SK-N-SH (cell line): ENCODE results near the gene SLC25A42. TPM values are rescaled to one million over a fixed set of nuclear protein-coding genes. Genes with fewer than 3 reads are reported as not detected.

Experiments
- CTCF ChIA-PET: fragments of 300-600, 350-600 bp; formaldehyde crosslinking; extraction: SDS; loops from one replicate; lab custom pipeline; 2021; lab: Yijun Ruan, JAX
- POLR2A ChIA-PET: fragments of 350-600 bp; sonication (Branson Sonifier 250); formaldehyde crosslinking; extraction: SDS; loops from one replicate; lab custom pipeline; 2020; ENCODE audit warnings: antibody characterized with exemption, inconsistent platforms; lab: Yijun Ruan, JAX
- DNase-seq: peaks from one replicate; pipeline ENCODE4 v3.0.0; 2012
- H2AFZ ChIP-seq: fragments of 200-600 bp; sonication (generic); 2 replicates; pipeline ENCODE4 v1.8.1; 2016; ENCODE audit warnings: antibody characterized with exemption, mild to moderate bottlenecking, low read depth
- H3F3A ChIP-seq: fragments of 200-600 bp; sonication (generic); replicated peaks from 2 replicates; pipeline ENCODE3; 2016; ENCODE audit warnings: antibody characterized with exemption, mild to moderate bottlenecking; ENCODE audit not compliant: insufficient read depth
- H3K27ac ChIP-seq, 2 experiments: fragments of 200-500 bp in 1 of 2; fragments of 200-600 bp in 1 of 2; sonication (Bioruptor generic) in 1 of 2; sonication (generic), shearing (Covaris generic) in 1 of 2; 2 replicates each; pipeline versions ENCODE4 v1.5.1 to v1.6.1; 2014 to 2016; ENCODE audit warnings: low read depth in 2 of 2, inconsistent platforms in 1 of 2, low read length in 1 of 2, mild to moderate bottlenecking in 1 of 2, mixed read lengths in 1 of 2
- H3K27me3 ChIP-seq: fragments of 200-600 bp; sonication (generic), shearing (Covaris generic); 2 replicates; pipeline ENCODE4 v1.6.1; 2016; ENCODE audit warnings: mixed run types; ENCODE audit not compliant: insufficient read depth
- H3K36me3 ChIP-seq, 2 experiments: fragments of 200-500 bp in 1 of 2; fragments of 200-600 bp in 1 of 2; sonication (Bioruptor generic) in 1 of 2; sonication (generic) in 1 of 2; replicated peaks in 1 of 2; 2 replicates each; pipeline versions ENCODE3 to v1.5.1; 2014 to 2016; ENCODE audit warnings: low read length in 1 of 2, mild to moderate bottlenecking in 1 of 2; ENCODE audit not compliant: insufficient read depth in 2 of 2, control insufficient read depth in 1 of 2
- H3K4me1 ChIP-seq, 2 experiments: fragments of 200-500 bp in 1 of 2; fragments of 200-600 bp in 1 of 2; sonication (Bioruptor generic) in 1 of 2; sonication (generic), shearing (Covaris generic) in 1 of 2; 2 replicates each; pipeline versions ENCODE4 v1.5.1 to v1.6.1; 2014 to 2016; ENCODE audit warnings: low read depth in 1 of 2, low read length in 1 of 2, mixed run types in 1 of 2; ENCODE audit not compliant: insufficient read depth in 2 of 2, control insufficient read depth in 1 of 2
- H3K4me2 ChIP-seq: fragments of 200-600 bp; sonication (generic), shearing (Covaris generic); 2 replicates; pipeline ENCODE4 v1.6.1; 2017; ENCODE audit warnings: mixed run types
- H3K4me3 ChIP-seq, 2 experiments: fragments of 200-500 bp in 1 of 2; fragments of 200-600 bp in 1 of 2; sonication (Bioruptor generic) in 1 of 2; sonication (generic), shearing (Covaris generic) in 1 of 2; 2 replicates each; pipeline versions ENCODE4 v1.5.1 to v1.8.1; 2014 to 2016; ENCODE audit warnings: low read depth in 2 of 2, inconsistent platforms in 1 of 2, low read length in 1 of 2, mild to moderate bottlenecking in 1 of 2, mixed read lengths in 1 of 2, moderate library complexity in 1 of 2
- H3K79me2 ChIP-seq: fragments of 200-600 bp; sonication (generic); 2 replicates; pipeline ENCODE4 v1.8.1; 2017; ENCODE audit warnings: mild to moderate bottlenecking; ENCODE audit not compliant: insufficient read depth
- H3K9ac ChIP-seq: fragments of 200-600 bp; sonication (generic); 2 replicates; pipeline ENCODE4 v1.6.1; 2017; ENCODE audit warnings: mixed run types
- H3K9me2 ChIP-seq: fragments of 200-600 bp; sonication (generic); 2 replicates; pipeline ENCODE4 v1.6.1; 2017; ENCODE audit warnings: mixed run types
- H3K9me3 ChIP-seq: fragments of 200-600 bp; sonication (generic); 2 replicates; pipeline ENCODE4 v1.6.1; 2017; ENCODE audit warnings: mixed run types, mild to moderate bottlenecking, moderate library complexity
- H4K20me1 ChIP-seq: fragments of 200-600 bp; sonication (generic); 2 replicates; pipeline ENCODE4 v1.6.1; 2017; ENCODE audit warnings: mild to moderate bottlenecking, mixed run types; ENCODE audit not compliant: insufficient read depth
- CHD2 ChIP-seq: fragments of 150-350 bp; IDR thresholded peaks from 2 replicates; pipeline ENCODE4 v1.6.1; 2018; ENCODE audit warnings: low read length; ENCODE audit not compliant: partially characterized antibody
- EZH2phosphoT487 ChIP-seq: fragments of 200-600 bp; sonication (generic); IDR thresholded peaks from 2 replicates; pipeline ENCODE4 v1.6.1; 2017; ENCODE audit warnings: low read depth, mixed run types, mild to moderate bottlenecking, antibody characterized with exemption, moderate library complexity, borderline replicate concordance
- FOXM1 ChIP-seq: IDR thresholded peaks from 2 replicates; pipeline ENCODE4 v1.4.0; 2012; ENCODE audit warnings: low read depth, mild to moderate bottlenecking
- MXI1 ChIP-seq: IDR thresholded peaks from 2 replicates; pipeline ENCODE4 v1.6.1; 2012; ENCODE audit warnings: mild to moderate bottlenecking, low read depth, low read length, improper control_type of control experiment
- PBX3 ChIP-seq: IDR thresholded peaks from 2 replicates; pipeline ENCODE4; 2012
- POLR2AphosphoS5 ChIP-seq: IDR thresholded peaks from 2 replicates; pipeline ENCODE4 v1.6.1; 2012; ENCODE audit warnings: low read depth, low read length
- RAD21 ChIP-seq: IDR thresholded peaks from 2 replicates; pipeline ENCODE4 v1.6.1; 2012; ENCODE audit warnings: mild to moderate bottlenecking, low read length
- RFX5 ChIP-seq: IDR thresholded peaks from 2 replicates; pipeline ENCODE4 v1.6.1; 2012; ENCODE audit warnings: mild to moderate bottlenecking, improper control_type of control experiment, low read length
- SIN3A ChIP-seq: IDR thresholded peaks from 2 replicates; pipeline ENCODE4 v1.6.1; 2012; ENCODE audit warnings: low read depth, mild to moderate bottlenecking, low read length, moderate library complexity, borderline replicate concordance
- TCF12 ChIP-seq: IDR thresholded peaks from 2 replicates; pipeline ENCODE4 v1.4.0; 2012
- YY1 ChIP-seq: IDR thresholded peaks from 2 replicates; pipeline ENCODE4 v1.4.0; 2012; ENCODE audit warnings: low read depth, mild to moderate bottlenecking
- WGBS: methylation state at CpG from one replicate; pipeline ENCODE4 v1.1.6; 2017; ENCODE audit warnings: low lambda C conversion rate; 5-methylcytosine and 5-hydroxymethylcytosine counted together
- polyA plus RNA-seq, 3 experiments: library from polyadenylated mRNA; depleted of rRNA; stranded (reverse); fragments of >200 nt; gene quantifications; 2 replicates each; pipeline ENCODE4 v1.2.3, GENCODE V29; 2012
- TF ChIP-seq, protein P1 (sequence below): fragments of 200-600 bp; sonication (generic); IDR thresholded peaks from 2 replicates; pipeline ENCODE4 v1.6.1; 2017; ENCODE audit warnings: antibody characterized with exemption, mild to moderate bottlenecking, moderate library complexity
- TF ChIP-seq, protein P2 (sequence below): fragments of 150-350 bp; IDR thresholded peaks from 2 replicates; pipeline ENCODE4 v1.6.1; 2017; ENCODE audit warnings: antibody characterized with exemption, low read length, low read depth, borderline replicate concordance

SLC25A42 gene
- polyA plus RNA-seq, 1 of the 3 experiments (the other 2 are of a cell fraction): 6.1 TPM

DNA sequence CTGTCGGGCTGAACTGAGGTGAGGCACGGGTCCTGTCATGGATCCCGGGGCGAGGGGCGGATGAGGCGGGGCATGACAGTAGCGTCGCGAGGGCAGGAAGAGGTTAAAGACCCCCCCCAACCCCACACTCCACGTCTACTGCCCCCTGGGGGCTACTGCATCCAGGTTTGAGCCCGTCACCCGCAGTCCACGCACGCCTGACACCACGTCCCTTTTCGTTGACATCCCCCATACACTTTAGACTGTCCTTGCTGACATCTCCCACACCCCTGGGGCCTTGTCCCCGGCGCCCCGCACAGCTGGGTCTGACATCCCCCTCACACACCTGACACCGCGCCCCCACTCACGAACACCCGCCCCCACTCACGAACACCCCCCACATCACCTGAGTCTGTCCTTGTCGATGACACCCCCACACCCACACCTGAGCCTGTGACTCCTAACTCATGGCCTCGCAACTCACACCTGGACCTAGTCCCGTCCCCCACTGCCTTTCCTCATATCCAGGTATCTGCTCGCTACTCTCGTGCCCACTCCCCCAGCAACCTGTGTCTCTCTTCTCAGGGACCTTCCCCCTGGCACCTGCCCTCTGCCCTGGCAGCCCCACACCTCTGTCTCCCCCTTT, 416 bp downstream of the SLC25A42 start:
- H3K4me3 ChIP-seq: peak overlapping the region; percentile 59 to 72
- H3K4me1 ChIP-seq: peaks cover 6 to 16% of the 10 kb centered on the region in 2 experiments; a peak in 2 of 4 replicates
- DNase-seq: peak; percentile 91
- H4K20me1 ChIP-seq: no peaks in the 10 kb centered on the region
- CTCF ChIA-PET: interaction anchor here (1.2 to 2.3 kb wide), 5 partner anchors 10 to 83 kb away, joined by 3 to 7 read pairs (median 5); no protein-coding TSS in a partner anchor
- POLR2A ChIA-PET: no interaction called here
- TF ChIP-seq POLR2AphosphoS5 (no peak), TCF12 (no peak), MXI1 (peak; percentile 38; the same call in 1 of the 2 replicates), SIN3A (0 out of 2 replicates have a peak, but pooled peaks have one; percentile 33)
- TF ChIP-seq, protein P1, sequence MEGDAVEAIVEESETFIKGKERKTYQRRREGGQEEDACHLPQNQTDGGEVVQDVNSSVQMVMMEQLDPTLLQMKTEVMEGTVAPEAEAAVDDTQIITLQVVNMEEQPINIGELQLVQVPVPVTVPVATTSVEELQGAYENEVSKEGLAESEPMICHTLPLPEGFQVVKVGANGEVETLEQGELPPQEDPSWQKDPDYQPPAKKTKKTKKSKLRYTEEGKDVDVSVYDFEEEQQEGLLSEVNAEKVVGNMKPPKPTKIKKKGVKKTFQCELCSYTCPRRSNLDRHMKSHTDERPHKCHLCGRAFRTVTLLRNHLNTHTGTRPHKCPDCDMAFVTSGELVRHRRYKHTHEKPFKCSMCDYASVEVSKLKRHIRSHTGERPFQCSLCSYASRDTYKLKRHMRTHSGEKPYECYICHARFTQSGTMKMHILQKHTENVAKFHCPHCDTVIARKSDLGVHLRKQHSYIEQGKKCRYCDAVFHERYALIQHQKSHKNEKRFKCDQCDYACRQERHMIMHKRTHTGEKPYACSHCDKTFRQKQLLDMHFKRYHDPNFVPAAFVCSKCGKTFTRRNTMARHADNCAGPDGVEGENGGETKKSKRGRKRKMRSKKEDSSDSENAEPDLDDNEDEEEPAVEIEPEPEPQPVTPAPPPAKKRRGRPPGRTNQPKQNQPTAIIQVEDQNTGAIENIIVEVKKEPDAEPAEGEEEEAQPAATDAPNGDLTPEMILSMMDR: peak; percentile 44
- TF ChIP-seq, all 33 proteins: peak for 3
- H3K4me2 ChIP-seq: peak overlapping the region; percentile 96
- H3K9ac ChIP-seq: peak overlapping the region; percentile 21; the same call in 1 of the 2 replicates
- WGBS: 4% methylated on average over 15 of the region's 29 CpGs
- H3K9me3 ChIP-seq: no peaks in the 10 kb centered on the region
- 0 out of 2 replicates have a peak overlapping the region, but pooled peaks have one; percentile 56 for H2AFZ ChIP-seq
- H3K27me3 ChIP-seq: no peaks in the 10 kb centered on the region
- no peaks in the 10 kb centered on the region for H3K9me2 ChIP-seq
- H3K36me3 ChIP-seq: no peaks in the 10 kb centered on the region
- H3K27ac ChIP-seq: peak overlapping the region in 1 of 2 experiments; percentile 73; a peak in 1 of 4 replicates
- no peaks in the 10 kb centered on the region for H3K79me2 ChIP-seq
- peaks cover 23% of the 10 kb centered on the region for H3F3A ChIP-seq

DNA sequence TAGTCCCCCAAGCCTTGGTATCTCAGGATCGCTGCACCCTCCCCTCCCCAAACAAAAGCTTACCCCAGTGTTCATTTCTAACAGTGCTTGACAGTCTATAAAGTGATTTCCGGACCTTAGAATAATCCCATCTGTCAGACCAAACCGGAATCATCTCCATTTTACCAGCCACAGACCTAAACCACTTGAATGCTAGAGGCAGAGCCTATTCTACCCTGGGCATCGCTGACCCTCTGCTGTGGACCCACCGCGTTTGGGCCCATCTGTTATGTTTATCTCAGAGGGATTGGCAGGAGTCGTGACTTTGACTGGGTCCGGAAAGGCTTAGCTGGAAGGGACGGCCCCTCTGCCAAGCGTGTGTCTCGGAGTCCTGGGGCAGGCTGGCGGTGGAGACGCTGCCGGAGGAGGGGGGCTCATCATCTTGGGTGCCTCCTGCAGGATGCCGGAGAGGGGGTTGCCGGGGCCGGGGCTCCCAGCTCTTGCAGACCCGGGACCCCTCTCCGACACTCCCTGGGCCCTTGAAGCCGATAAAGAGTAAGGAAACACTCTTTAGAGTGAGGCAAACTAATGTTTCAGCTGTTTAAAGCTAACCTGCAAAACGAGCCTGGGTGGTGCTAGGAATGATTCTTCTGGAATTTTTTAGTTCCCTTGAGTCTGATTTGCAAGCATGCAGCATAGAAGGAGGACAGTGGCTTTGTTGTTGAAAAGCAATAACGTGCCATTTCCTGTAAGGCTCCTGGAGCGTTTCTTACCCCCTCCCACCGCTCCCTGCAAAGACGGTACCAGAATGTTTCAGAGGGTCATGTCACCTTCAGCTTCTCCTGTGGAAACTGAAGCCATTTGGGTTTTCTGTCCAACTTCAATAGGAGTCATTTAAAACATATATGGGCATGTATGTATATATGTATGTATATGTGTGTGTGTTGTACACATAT, 1.3 kb downstream of the SLC25A42 start:
- peak; percentile 56 for DNase-seq
- CTCF ChIA-PET: interaction anchor here (1.0 to 2.3 kb wide), 4 partner anchors 8 to 13 kb away, joined by 3 to 6 read pairs (median 3); no protein-coding TSS in a partner anchor

More for the DNA sequence above, 1.3 kb downstream of the SLC25A42 start:
- peak overlapping the region; percentile 73; the same call in 1 of the 2 replicates for H2AFZ ChIP-seq
- H3K79me2 ChIP-seq: no peaks in the 10 kb centered on the region
- H3K27me3 ChIP-seq: no peaks in the 10 kb centered on the region
- no peaks in the 10 kb centered on the region for H3K9me3 ChIP-seq
- H3F3A ChIP-seq: peaks cover 24% of the 10 kb centered on the region
- TF ChIP-seq FOXM1 (no peak), PBX3 (no peak), POLR2AphosphoS5 (no peak), RAD21 (no peak), EZH2phosphoT487 (no peak), CHD2 (no peak), RFX5 (no peak), YY1 (no peak)
- TF ChIP-seq, protein P2, sequence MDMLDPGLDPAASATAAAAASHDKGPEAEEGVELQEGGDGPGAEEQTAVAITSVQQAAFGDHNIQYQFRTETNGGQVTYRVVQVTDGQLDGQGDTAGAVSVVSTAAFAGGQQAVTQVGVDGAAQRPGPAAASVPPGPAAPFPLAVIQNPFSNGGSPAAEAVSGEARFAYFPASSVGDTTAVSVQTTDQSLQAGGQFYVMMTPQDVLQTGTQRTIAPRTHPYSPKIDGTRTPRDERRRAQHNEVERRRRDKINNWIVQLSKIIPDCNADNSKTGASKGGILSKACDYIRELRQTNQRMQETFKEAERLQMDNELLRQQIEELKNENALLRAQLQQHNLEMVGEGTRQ: no peak
- H3K4me2 ChIP-seq: peak overlapping the region; percentile 96
- H4K20me1 ChIP-seq: no peaks in the 10 kb centered on the region
- peak overlapping the region; percentile 59 to 72 for H3K4me3 ChIP-seq
- no peaks in the 10 kb centered on the region for H3K9me2 ChIP-seq
- POLR2A ChIA-PET: no interaction called here
- no peaks in the 10 kb centered on the region for H3K36me3 ChIP-seq
- 15% methylated on average over 18 of the region's 25 CpGs for WGBS
- peaks cover 6 to 16% of the 10 kb centered on the region in 2 experiments; a peak in 2 of 4 replicates for H3K4me1 ChIP-seq
- no peak overlapping the region for H3K27ac ChIP-seq
- peak overlapping the region; percentile 21; the same call in 1 of the 2 replicates for H3K9ac ChIP-seq
